GM10847 (cell line): ENCODE results near the gene PCCA.

Source experiments
- POLR2A ChIP-seq: IDR thresholded peaks from 2 replicates; pipeline ENCODE4 v1.6.1; 2011; ENCODE audit not compliant: insufficient read length; ENCODE audit errors: extremely low read depth

Gene PCCA

GRCh38 chr13:100493418-100493817 lies 404.5 kb downstream of the PCCA start:
- no peak for TF ChIP-seq POLR2A

GRCh38 chr13:100495455-100495854 lies 406.6 kb downstream of the PCCA start:
- no peak for TF ChIP-seq POLR2A

GRCh38 chr13:100497389-100497788 lies 408.5 kb downstream of the PCCA start:
- no peak for TF ChIP-seq POLR2A

GRCh38 chr13:100502446-100502845 lies 413.6 kb downstream of the PCCA start:
- TF ChIP-seq POLR2A, result no peak

- no peak for TF ChIP-seq POLR2A
Observed at GRCh38 chr13:100503622-100504021, 414.7 kb downstream of the PCCA start.

- no peak for TF ChIP-seq POLR2A
Observed at GRCh38 chr13:100506154-100506553, 417.3 kb downstream of the PCCA start.

GRCh38 chr13:100506600-100507422 lies 417.9 kb downstream of the PCCA start:
- no peak for TF ChIP-seq POLR2A

- no peak for TF ChIP-seq POLR2A
Observed at GRCh38 chr13:100508455-100508854, 419.6 kb downstream of the PCCA start.

- no peak for TF ChIP-seq POLR2A
Observed at GRCh38 chr13:100508996-100509395, 420.1 kb downstream of the PCCA start.

GRCh38 chr13:100510208-100510957 lies 421.5 kb downstream of the PCCA start:
- no peak for TF ChIP-seq POLR2A

- no peak for TF ChIP-seq POLR2A
Observed at GRCh38 chr13:100511466-100511865, 422.6 kb downstream of the PCCA start.

GRCh38 chr13:100512422-100512821 lies 423.5 kb downstream of the PCCA start:
- no peak for TF ChIP-seq POLR2A

GRCh38 chr13:100513171-100513570 lies 424.3 kb downstream of the PCCA start:
- no peak for TF ChIP-seq POLR2A

GRCh38 chr13:100513987-100514670 lies 425.2 kb downstream of the PCCA start:
- TF ChIP-seq POLR2A, result no peak

GRCh38 chr13:100514788-100515409 lies 426.0 kb downstream of the PCCA start:
- no peak for TF ChIP-seq POLR2A
